ENCODE measurements around the gene TKFC.

TKFC gene

DNA sequence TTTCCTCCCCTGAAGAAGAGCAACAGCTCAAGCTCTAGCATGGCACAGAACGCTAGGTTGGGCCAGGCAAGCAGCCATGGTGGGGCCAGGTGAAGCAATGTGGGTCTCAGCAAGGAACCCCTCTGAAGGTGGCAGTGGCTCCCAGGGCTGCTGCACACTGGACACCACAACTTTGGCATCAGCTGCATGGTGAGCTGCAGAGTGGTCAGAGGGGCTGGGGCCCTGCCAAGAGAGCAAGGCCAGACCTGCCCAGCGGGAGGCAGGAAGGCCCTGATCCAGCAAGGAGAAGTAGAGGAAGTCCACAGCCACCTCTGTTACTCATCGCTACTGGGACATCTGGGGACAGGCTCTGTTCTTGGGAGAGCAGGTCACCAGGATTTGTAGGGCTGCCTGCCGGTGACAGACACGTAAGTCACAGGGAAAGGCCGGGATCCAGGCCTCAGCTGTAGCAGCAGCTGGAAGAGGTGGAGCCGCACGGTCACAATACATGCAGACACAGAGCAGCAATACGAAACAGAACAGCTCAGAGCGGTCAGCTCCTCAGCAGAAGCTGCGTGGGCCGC is 16.2 kb downstream of the TKFC start:
- in situ Hi-C loops (cut with MboI; ENCODE audit: low sequenced_read_pairs, unreplicated experiment): no loop called here
- no peak for DNase-seq (ENCODE audit: low spot score)
- TF ChIP-seq, protein P1, sequence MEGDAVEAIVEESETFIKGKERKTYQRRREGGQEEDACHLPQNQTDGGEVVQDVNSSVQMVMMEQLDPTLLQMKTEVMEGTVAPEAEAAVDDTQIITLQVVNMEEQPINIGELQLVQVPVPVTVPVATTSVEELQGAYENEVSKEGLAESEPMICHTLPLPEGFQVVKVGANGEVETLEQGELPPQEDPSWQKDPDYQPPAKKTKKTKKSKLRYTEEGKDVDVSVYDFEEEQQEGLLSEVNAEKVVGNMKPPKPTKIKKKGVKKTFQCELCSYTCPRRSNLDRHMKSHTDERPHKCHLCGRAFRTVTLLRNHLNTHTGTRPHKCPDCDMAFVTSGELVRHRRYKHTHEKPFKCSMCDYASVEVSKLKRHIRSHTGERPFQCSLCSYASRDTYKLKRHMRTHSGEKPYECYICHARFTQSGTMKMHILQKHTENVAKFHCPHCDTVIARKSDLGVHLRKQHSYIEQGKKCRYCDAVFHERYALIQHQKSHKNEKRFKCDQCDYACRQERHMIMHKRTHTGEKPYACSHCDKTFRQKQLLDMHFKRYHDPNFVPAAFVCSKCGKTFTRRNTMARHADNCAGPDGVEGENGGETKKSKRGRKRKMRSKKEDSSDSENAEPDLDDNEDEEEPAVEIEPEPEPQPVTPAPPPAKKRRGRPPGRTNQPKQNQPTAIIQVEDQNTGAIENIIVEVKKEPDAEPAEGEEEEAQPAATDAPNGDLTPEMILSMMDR (IDR thresholded peaks at IDR 0.05; ENCODE audit: borderline replicate concordance, control extremely low read depth, extremely low read depth, insufficient read depth, missing control alignments): no peak

DNA sequence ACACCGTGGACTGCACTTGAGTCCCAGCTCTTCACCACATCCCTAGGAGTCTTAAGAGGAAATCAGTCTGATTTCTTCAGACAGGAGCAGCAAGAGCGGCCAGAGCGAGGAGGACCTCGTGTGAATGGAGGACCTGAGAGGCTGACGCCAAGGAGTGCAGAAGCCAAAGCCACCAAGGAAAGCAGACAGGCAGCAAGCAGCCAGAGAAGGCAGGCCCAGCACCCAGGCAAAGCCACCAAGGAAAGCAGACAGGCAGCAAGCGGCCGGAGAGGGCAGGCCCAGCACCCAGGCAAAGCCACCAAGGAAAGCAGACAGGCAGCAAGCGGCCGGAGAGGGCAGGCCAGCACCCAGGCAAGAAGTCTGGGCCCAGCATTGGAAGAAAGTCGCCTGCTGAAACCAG is 16.9 kb downstream of the TKFC start:
- in situ Hi-C loops (cut with MboI; ENCODE audit: low sequenced_read_pairs, unreplicated experiment): no loop called here
- TF ChIP-seq, protein P1 (IDR thresholded peaks at IDR 0.05; ENCODE audit: borderline replicate concordance, control extremely low read depth, extremely low read depth, insufficient read depth, missing control alignments): no peak
- no peak for DNase-seq (ENCODE audit: low spot score)

DNA sequence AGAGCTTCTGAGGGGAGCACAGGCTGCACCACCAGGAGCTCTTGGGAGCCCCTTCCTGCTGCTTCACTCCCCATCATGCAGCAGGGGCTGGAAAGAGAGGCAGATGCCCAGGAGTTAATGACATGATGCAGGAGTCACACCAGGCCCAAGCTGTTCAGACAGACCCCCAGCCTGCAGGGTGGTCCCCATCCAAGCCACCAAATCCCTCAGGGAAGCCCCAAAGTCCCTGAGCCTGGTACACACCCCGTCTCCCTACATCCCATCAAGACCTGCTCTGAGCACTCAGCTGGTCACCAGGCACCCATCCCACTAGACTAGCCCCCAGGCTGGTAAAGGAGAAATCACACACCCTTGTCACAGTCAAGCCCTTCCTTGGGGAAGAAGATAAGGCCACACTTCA is 17.3 kb downstream of the TKFC start:
- in situ Hi-C loops (cut with MboI; ENCODE audit: low sequenced_read_pairs, unreplicated experiment): no loop called here
- TF ChIP-seq, protein P1 (IDR thresholded peaks at IDR 0.05; ENCODE audit: borderline replicate concordance, control extremely low read depth, extremely low read depth, insufficient read depth, missing control alignments): no peak
- DNase-seq (ENCODE audit: low spot score): no peak

DNA sequence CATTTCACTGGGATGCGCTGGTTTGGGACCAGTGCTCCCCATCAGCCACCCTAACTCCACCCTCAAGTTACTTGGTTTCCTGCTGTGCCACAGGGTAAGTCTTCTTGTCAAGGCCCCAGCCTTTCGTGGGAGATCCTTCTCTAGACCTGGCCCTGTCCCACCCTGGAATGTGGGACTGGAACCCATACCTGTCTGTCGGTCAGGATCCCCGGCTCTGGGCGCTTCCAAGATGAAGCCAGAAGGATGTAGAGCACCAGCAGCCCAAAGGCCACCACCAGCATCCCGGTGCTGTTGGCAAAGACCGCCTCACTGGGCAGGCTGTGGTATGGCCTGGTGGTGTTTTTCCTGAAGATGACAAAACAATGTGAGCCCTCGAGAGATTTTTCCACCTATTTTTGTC is 17.8 kb downstream of the TKFC start:
- in situ Hi-C loops (cut with MboI; ENCODE audit: low sequenced_read_pairs, unreplicated experiment): no loop called here
- no peak for DNase-seq (ENCODE audit: low spot score)
- TF ChIP-seq, protein P1 (IDR thresholded peaks at IDR 0.05; ENCODE audit: borderline replicate concordance, control extremely low read depth, extremely low read depth, insufficient read depth, missing control alignments): no peak

DNA sequence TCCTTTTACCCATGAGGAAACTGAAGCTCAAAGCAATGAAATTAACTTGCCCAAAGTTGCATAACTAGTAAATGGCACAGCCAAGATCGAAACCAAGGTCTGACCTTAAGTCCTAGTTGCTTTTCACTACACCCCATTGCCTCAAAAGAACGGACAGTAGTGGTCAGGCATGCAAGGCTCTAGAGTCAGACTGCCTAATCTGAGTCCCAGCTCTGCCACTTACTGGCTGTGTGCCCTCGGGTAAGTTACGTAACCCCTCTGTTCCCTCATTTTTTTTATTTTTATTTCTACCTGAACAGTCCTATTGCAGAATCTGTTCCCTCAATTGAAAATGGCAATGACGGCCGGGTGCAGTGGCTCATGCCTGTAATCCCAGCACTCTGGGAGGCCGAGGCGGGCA is 19.0 kb downstream of the TKFC start:
- no peak for DNase-seq (ENCODE audit: low spot score)
- in situ Hi-C loops (cut with MboI; ENCODE audit: low sequenced_read_pairs, unreplicated experiment): no loop called here
- TF ChIP-seq, protein P1 (IDR thresholded peaks at IDR 0.05; ENCODE audit: borderline replicate concordance, control extremely low read depth, extremely low read depth, insufficient read depth, missing control alignments): no peak

DNA sequence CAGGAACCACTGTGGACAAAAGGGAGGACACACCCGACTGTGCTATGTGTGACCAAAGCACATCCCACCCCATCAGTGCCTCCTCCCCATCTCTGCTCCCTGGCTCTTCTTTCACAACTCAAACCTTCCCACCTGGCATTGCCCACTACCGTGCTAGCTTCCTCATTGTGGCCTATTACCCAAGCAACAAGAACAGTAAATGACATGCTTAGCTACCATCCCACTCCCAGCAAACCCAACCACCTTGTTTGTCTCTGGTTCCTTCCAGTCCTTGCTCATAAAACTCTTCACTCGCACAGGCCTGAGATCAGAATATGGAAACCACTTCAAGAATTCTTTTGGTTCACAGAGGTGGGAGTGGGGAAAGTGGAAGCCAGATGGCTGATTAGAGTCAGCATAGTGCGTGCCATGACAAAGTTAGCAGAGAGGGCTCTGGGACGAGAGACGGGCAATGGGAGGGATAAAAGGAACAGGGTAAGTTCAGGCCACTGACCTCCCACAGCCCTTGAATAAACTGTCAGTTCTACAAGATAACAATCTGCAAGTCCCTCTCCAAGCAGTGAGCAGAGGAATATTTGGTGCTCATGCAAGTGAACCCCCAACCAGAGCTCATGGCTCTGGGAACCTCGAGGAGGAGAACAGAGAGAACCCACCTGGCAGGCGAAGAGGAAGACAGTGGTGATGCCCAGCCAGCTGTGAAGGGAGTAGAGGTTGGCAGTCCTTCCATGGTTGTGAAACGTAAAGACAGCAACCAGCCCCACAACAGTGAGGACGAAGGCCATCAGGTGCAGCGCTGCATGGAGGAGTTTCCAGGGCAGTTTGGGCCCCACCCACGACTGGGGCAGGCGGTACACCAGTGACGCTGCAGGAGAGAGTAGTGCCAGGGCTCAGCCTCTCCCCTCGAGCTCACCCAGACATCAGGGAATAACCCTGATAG is 20.4 kb downstream of the TKFC start:
- in situ Hi-C loops (cut with MboI; ENCODE audit: low sequenced_read_pairs, unreplicated experiment): no loop called here
- TF ChIP-seq, protein P1 (IDR thresholded peaks at IDR 0.05; ENCODE audit: borderline replicate concordance, control extremely low read depth, extremely low read depth, insufficient read depth, missing control alignments): no peak

More for the DNA sequence above, 20.4 kb downstream of the TKFC start:
- DNase-seq (ENCODE audit: low spot score): no peak
